HCT116 (cell line): ENCODE results near the gene EIF4G3. TPM values are rescaled to one million over a fixed set of nuclear protein-coding genes. Genes with fewer than 3 reads are reported as not detected.
A peak's percentile ranks its signal among the peaks of the same experiment; 100 is the strongest.

Experiments
- ATAC-seq: fragments of 200-7000 bp; cut with Tn5 transposase; 2 replicates; pipeline ENCODE4 v1.9.1; 2020; ENCODE audit warnings: mild to moderate bottlenecking, moderate library complexity
- BruUV-seq: library from RNA; stranded (reverse); fragments of 400-500 nt; replicated peaks from 2 replicates; lab custom pipeline; 2021; lab: Mats Ljungman, UMichigan
- CTCF ChIA-PET: fragments of 300-600 bp; sonication (Branson Sonifier 250); formaldehyde crosslinking; loops from one replicate; lab custom pipeline; 2021; ENCODE audit warnings: antibody characterized with exemption; lab: Charles Lee
- POLR2A ChIA-PET: fragments of 300-600, 350-600 bp; sonication (Branson Sonifier 250); formaldehyde crosslinking; loops from one replicate; lab custom pipeline; 2021; ENCODE audit warnings: antibody characterized with exemption; lab: Charles Lee
- RAD21 ChIA-PET, 2 experiments: fragments of 300-600 bp; sonication (Branson Sonifier 250); formaldehyde crosslinking; loops; one replicate each; lab custom pipeline; 2023; ENCODE audit warnings: low total read pairs in 2 of 2; ENCODE audit not compliant: uncharacterized antibody in 2 of 2, unreplicated experiment in 2 of 2, low non-redundant PET in 1 of 2; lab: Charles Lee
- DNase-seq: peaks from one replicate; pipeline ENCODE4 v3.0.0-alpha.2; 2010; ENCODE audit warnings: low read depth, low spot score
- H2AFZ ChIP-seq: fragments of 200-600 bp; shearing (Covaris generic), sonication (generic); 2 replicates; pipeline ENCODE4 v1.6.1; 2017; ENCODE audit warnings: low read depth, mixed run types, mixed read lengths, antibody characterized with exemption, low read length; ENCODE audit not compliant: poor library complexity, severe bottlenecking
- H3K27ac ChIP-seq: 2 replicates; pipeline ENCODE4 v1.5.1; 2012; ENCODE audit warnings: low read depth, low read length
- H3K27me3 ChIP-seq: fragments of 200-600 bp; sonication (generic); 2 replicates; pipeline ENCODE4 v1.6.1; 2016; ENCODE audit warnings: mixed run types, low read length, mixed read lengths; ENCODE audit not compliant: insufficient read depth
- H3K36me3 ChIP-seq, 2 experiments: fragments of 200-500 bp in 1 of 2; fragments of 200-600 bp in 1 of 2; sonication (Bioruptor generic) in 1 of 2; sonication (generic) in 1 of 2; 2 replicates each; pipeline versions ENCODE4 v1.5.1 to v1.6.1; 2014 to 2016; ENCODE audit warnings: low read length in 2 of 2, inconsistent platforms in 1 of 2, mixed read lengths in 1 of 2, mixed run types in 1 of 2; ENCODE audit not compliant: insufficient read depth in 2 of 2, control insufficient read depth in 1 of 2
- H3K4me1 ChIP-seq, 2 experiments: fragments of 200-600 bp in 1 of 2; sonication (generic) in 1 of 2; 2 replicates each; pipeline versions ENCODE4 v1.5.1 to v1.6.1; 2012 to 2017; ENCODE audit warnings: low read length in 2 of 2, inconsistent platforms in 1 of 2, mild to moderate bottlenecking in 1 of 2, mixed read lengths in 1 of 2, mixed run types in 1 of 2, moderate library complexity in 1 of 2; ENCODE audit not compliant: insufficient read depth in 2 of 2, control insufficient read depth in 1 of 2
- H3K4me2 ChIP-seq: fragments of 200-600 bp; sonication (generic); 2 replicates; pipeline ENCODE4 v1.6.1; 2017; ENCODE audit warnings: mixed run types, low read length, mixed read lengths
- H3K4me3 ChIP-seq, 2 experiments: fragments of 200-600 bp in 1 of 2; sonication (generic) in 1 of 2; replicated peaks in 1 of 2; 2 replicates each; pipeline ENCODE4 v1.5.1; 2011 to 2016; ENCODE audit warnings: low read length in 2 of 2, control low read depth in 1 of 2, low read depth in 1 of 2, mild to moderate bottlenecking in 1 of 2, mixed read lengths in 1 of 2, mixed run types in 1 of 2
- H3K79me2 ChIP-seq: fragments of 200-600 bp; sonication (generic); 2 replicates; pipeline ENCODE4 v1.6.1; 2017; ENCODE audit warnings: mild to moderate bottlenecking, mixed run types, low read length, moderate library complexity, mixed read lengths; ENCODE audit not compliant: insufficient read depth
- H3K9ac ChIP-seq: fragments of 200-600 bp; sonication (generic); 2 replicates; pipeline ENCODE4 v1.6.1; 2016; ENCODE audit warnings: low read length, mixed read lengths
- H3K9me2 ChIP-seq: fragments of 200-600 bp; sonication (generic), shearing (Covaris generic); 2 replicates; pipeline ENCODE4 v1.6.1; 2017; ENCODE audit warnings: mixed run types, mild to moderate bottlenecking, moderate library complexity; ENCODE audit not compliant: insufficient read depth
- H3K9me3 ChIP-seq, 2 experiments: fragments of 200-500 bp in 1 of 2; fragments of 200-600 bp in 1 of 2; sonication (Bioruptor generic) in 1 of 2; sonication (generic) in 1 of 2; 2 replicates each; pipeline ENCODE4 v1.6.1; 2014 to 2017; ENCODE audit warnings: low read length in 2 of 2, mixed read lengths in 2 of 2, inconsistent platforms in 1 of 2, low read depth in 1 of 2, mild to moderate bottlenecking in 1 of 2, mixed run types in 1 of 2, moderate library complexity in 1 of 2; ENCODE audit not compliant: control insufficient read depth in 1 of 2, insufficient read depth in 1 of 2
- H4K20me1 ChIP-seq: fragments of 200-600 bp; sonication (generic), shearing (Covaris generic); 2 replicates; pipeline ENCODE4 v1.6.1; 2017; ENCODE audit warnings: mixed run types, mild to moderate bottlenecking, moderate library complexity; ENCODE audit not compliant: insufficient read depth
- ATF3 ChIP-seq: IDR thresholded peaks from 2 replicates; pipeline ENCODE4 v1.6.1; 2012
- CBX3 ChIP-seq: IDR thresholded peaks from 2 replicates; pipeline ENCODE4 v1.6.1; 2012; ENCODE audit warnings: low read depth
- EGR1 ChIP-seq: IDR thresholded peaks from 2 replicates; pipeline ENCODE4 v1.6.1; 2012; ENCODE audit warnings: low read depth
- ELF1 ChIP-seq: IDR thresholded peaks from 2 replicates; pipeline ENCODE4 v1.6.1; 2012; ENCODE audit warnings: low read depth, borderline replicate concordance
- EZH2phosphoT487 ChIP-seq: fragments of 200-600 bp; IDR thresholded peaks from 2 replicates; pipeline ENCODE4 v1.6.1; 2018; ENCODE audit warnings: antibody characterized with exemption, borderline replicate concordance
- MAX ChIP-seq: IDR thresholded peaks from 2 replicates; pipeline ENCODE4 v1.6.1; 2012
- POLR2A ChIP-seq: IDR thresholded peaks from 2 replicates; pipeline ENCODE4 v1.7.0; 2011; ENCODE audit warnings: borderline replicate concordance; ENCODE audit not compliant: insufficient read depth, insufficient read length; ENCODE audit errors: extremely low read depth
- RAD21 ChIP-seq: IDR thresholded peaks from 2 replicates; pipeline ENCODE4 v1.6.1; 2012; ENCODE audit warnings: low read depth, mild to moderate bottlenecking
- REST ChIP-seq: IDR thresholded peaks from 2 replicates; pipeline ENCODE4 v1.6.1; 2012; ENCODE audit warnings: low read depth
- SP1 ChIP-seq: IDR thresholded peaks from 2 replicates; pipeline ENCODE4 v1.6.1; 2012; ENCODE audit warnings: low read depth
- SRF ChIP-seq: IDR thresholded peaks from 2 replicates; pipeline ENCODE4 v1.6.1; 2012; ENCODE audit warnings: low read depth
- TCF7L2 ChIP-seq: IDR thresholded peaks from 2 replicates; pipeline ENCODE4 v1.7.0; 2011; ENCODE audit warnings: borderline replicate concordance, inconsistent platforms; ENCODE audit not compliant: insufficient read depth, insufficient read length; ENCODE audit errors: extremely low read depth
- YY1 ChIP-seq: IDR thresholded peaks from 2 replicates; pipeline ENCODE4 v1.6.1; 2011; ENCODE audit warnings: low read length, low read depth, moderate library complexity, mild to moderate bottlenecking; ENCODE audit not compliant: insufficient replicate concordance; ENCODE audit errors: extremely low read depth
- ZFX ChIP-seq: fragments of 450-650 bp; IDR thresholded peaks from 2 replicates; pipeline ENCODE4 v1.6.1; 2017
- ZNF274 ChIP-seq: fragments of 200-500 bp; sonication (Bioruptor generic); IDR thresholded peaks from 2 replicates; pipeline ENCODE4 v1.6.1; 2014; ENCODE audit warnings: mild to moderate bottlenecking, low read depth, low read length, inconsistent platforms
- intact Hi-C: fragments of 100-400 bp; cut with micrococcal nuclease; formaldehyde crosslinking; loops from 2 replicates; pipeline ENCODE4 v1.10.0; 2022
- total RNA-seq: library from RNA; stranded (reverse); gene quantifications from one replicate; pipeline ENCODE4 v1.2.1, GENCODE V29; 2021; ENCODE audit not compliant: unreplicated experiment

EIF4G3 gene
- total RNA-seq, 1 experiment from 2014 or later, result 40.1 TPM

DNA sequence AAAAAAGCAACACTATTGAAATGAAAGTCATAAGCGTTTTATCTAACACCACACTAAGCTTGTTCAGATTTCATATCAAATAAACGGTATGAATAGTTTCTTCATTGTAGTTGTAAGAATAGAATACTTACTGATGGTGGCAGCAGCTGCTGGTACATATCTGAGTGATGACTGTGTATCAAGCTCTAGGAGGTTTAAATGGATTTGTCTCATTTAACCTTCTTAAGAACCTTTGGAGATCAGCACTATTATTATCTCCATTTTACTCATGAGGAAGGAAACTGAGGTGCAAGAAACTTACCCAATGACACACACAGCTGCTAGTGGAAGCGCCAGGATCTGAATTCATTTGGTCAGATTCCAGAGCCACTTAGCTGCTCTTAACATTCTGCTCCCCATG, 104.0 kb downstream of the EIF4G3 start:
- no peak overlapping the region for H3K27ac ChIP-seq
- intact Hi-C loops, result no loop called here
- no peaks in the 10 kb centered on the region for H3K9me2 ChIP-seq
- peaks cover 0 to 5% of the 10 kb centered on the region in 2 experiments; a peak in 1 of 4 replicates for H3K4me1 ChIP-seq
- no TSS peak for BruUV-seq
- no peak overlapping the region for H3K4me3 ChIP-seq
- no peaks in the 10 kb centered on the region for H3K27me3 ChIP-seq
- H3K4me2 ChIP-seq, result no peak overlapping the region
- ChIA-PET POLR2A (no interaction called here), RAD21 (no interaction called here), CTCF (interaction anchor here (1.3 kb wide), 1 partner anchor 123 kb away, joined by 4 read pairs; no protein-coding TSS in a partner anchor)
- peaks cover 8% of the 10 kb centered on the region; the same call in 1 of the 2 replicates for H3K79me2 ChIP-seq
- H3K9ac ChIP-seq, result no peak overlapping the region
- H4K20me1 ChIP-seq, result no peaks in the 10 kb centered on the region
- no peaks in the 10 kb centered on the region for H3K9me3 ChIP-seq
- peak; percentile 19; the same call in 1 of the 2 replicates for TF ChIP-seq RAD21
- no peak for TF ChIP-seq SP1
- no peaks in the 10 kb centered on the region for H3K36me3 ChIP-seq
- no peak for DNase-seq
- no peak overlapping the region for H2AFZ ChIP-seq
- no peak for ATAC-seq

DNA sequence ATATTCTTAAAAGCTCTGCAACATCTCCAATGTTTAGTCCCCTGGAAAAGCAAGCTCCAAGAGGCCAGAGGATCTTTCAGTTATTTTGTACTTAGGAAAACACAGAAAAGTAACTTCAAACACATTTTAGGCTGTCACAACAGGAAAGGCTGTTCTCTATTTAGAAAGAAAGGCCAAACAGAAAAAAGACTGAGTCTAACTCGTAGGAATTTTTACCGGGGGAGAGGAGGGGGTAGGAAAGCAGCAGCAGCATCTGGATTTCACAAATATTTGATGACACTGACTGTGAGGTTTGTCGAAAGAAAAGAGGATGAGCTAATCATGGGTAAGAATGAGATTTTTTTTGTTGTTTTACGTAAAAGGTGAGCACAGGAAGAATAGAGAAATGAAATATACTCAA, 107.1 kb downstream of the EIF4G3 start:
- intact Hi-C loops, result no loop called here
- no peak for ATAC-seq
- H3K27ac ChIP-seq, result no peak overlapping the region
- no peak overlapping the region for H3K9ac ChIP-seq
- no peaks in the 10 kb centered on the region for H3K36me3 ChIP-seq
- no peaks in the 10 kb centered on the region for H3K4me1 ChIP-seq
- H2AFZ ChIP-seq, result no peak overlapping the region
- no peaks in the 10 kb centered on the region for H3K79me2 ChIP-seq
- CTCF ChIA-PET, result no interaction called here
- no peaks in the 10 kb centered on the region for H4K20me1 ChIP-seq
- no peak overlapping the region for H3K4me2 ChIP-seq
- TF ChIP-seq SRF (no peak), CBX3 (no peak), ZNF274 (no peak), POLR2A (no peak), REST (no peak), SP1 (no peak), ATF3 (no peak), EZH2phosphoT487 (no peak), ZFX (no peak), MAX (no peak), ELF1 (no peak), TCF7L2 (no peak), YY1 (no peak), EGR1 (no peak), RAD21 (no peak)
- H3K9me3 ChIP-seq, result no peaks in the 10 kb centered on the region
- H3K4me3 ChIP-seq, result no peak overlapping the region
- no TSS peak for BruUV-seq
- RAD21 ChIA-PET, result no interaction called here
- POLR2A ChIA-PET, result no interaction called here
- no peaks in the 10 kb centered on the region for H3K9me2 ChIP-seq
- DNase-seq, result no peak
- no peaks in the 10 kb centered on the region for H3K27me3 ChIP-seq
